PC-3 (cell line): ENCODE results near the gene CDKN2AIP. TPM values are rescaled to one million over a fixed set of nuclear protein-coding genes. Genes with fewer than 3 reads are reported as not detected.
A peak's percentile ranks its signal among the peaks of the same experiment; 100 is the strongest.

Experiments used
- ATAC-seq: fragments of 200-7000 bp; cut with Tn5 transposase; 2 replicates; pipeline ENCODE4 v1.9.1; 2020; ENCODE audit warnings: mild to moderate bottlenecking, moderate library complexity
- BruUV-seq: library from RNA; stranded (reverse); fragments of 400-500 nt; replicated peaks from 2 replicates; lab custom pipeline; 2021; lab: Mats Ljungman, UMichigan
- CTCF ChIA-PET: fragments of 300-600 bp; sonication (Branson Sonifier 250); formaldehyde crosslinking; loops from one replicate; lab custom pipeline; 2022; ENCODE audit warnings: antibody characterized with exemption; lab: Charles Lee
- POLR2A ChIA-PET: fragments of 300-600 bp; sonication (Branson Sonifier 250); formaldehyde crosslinking; loops from one replicate; lab custom pipeline; 2022; ENCODE audit warnings: antibody characterized with exemption; ENCODE audit not compliant: unreplicated experiment; lab: Charles Lee
- DNase-seq: peaks from one replicate; pipeline ENCODE4 v3.0.0-alpha.2; 2015
- H2AFZ ChIP-seq: fragments of 300-600 bp; sonication (generic); 2 replicates; pipeline ENCODE4 v1.6.0; 2016; ENCODE audit warnings: antibody characterized with exemption, low read length
- H3F3A ChIP-seq: fragments of 300-600 bp; sonication (generic); one replicate; pipeline ENCODE4 v1.6.0; 2017; ENCODE audit warnings: antibody characterized with exemption, low read length, control low read depth, mild to moderate bottlenecking; ENCODE audit not compliant: unreplicated experiment
- H3K27ac ChIP-seq: fragments of 300-600 bp; sonication (generic); 2 replicates; pipeline ENCODE4 v1.5.1; 2016; ENCODE audit warnings: mild to moderate bottlenecking, low read length
- H3K27me3 ChIP-seq: fragments of 300-600 bp; sonication (generic); 2 replicates; pipeline ENCODE4 v1.6.1; 2016; ENCODE audit warnings: low read length, mixed read lengths
- H3K36me3 ChIP-seq: fragments of 300-600 bp; sonication (generic); 2 replicates; pipeline ENCODE4 v1.6.1; 2016; ENCODE audit warnings: low read depth, mixed run types, low read length, mixed read lengths
- H3K4me1 ChIP-seq: fragments of 300-600 bp; sonication (generic); 2 replicates; pipeline ENCODE4 v1.5.1; 2016; ENCODE audit warnings: low read length; ENCODE audit not compliant: insufficient read depth
- H3K4me2 ChIP-seq: fragments of 300-600 bp; sonication (generic); 2 replicates; pipeline ENCODE4 v1.6.0; 2016; ENCODE audit warnings: low read length
- H3K4me3 ChIP-seq: fragments of 300-600 bp; sonication (generic); 2 replicates; pipeline ENCODE4 v1.5.1; 2016; ENCODE audit warnings: mild to moderate bottlenecking, low read length, mixed read lengths
- H3K79me2 ChIP-seq: fragments of 300-600 bp; sonication (generic); 2 replicates; pipeline ENCODE4 v1.6.1; 2017; ENCODE audit warnings: low read length, mixed read lengths
- H3K9ac ChIP-seq: fragments of 300-600 bp; sonication (generic); 2 replicates; pipeline ENCODE4 v1.6.0; 2016; ENCODE audit warnings: mild to moderate bottlenecking, low read length
- H3K9me2 ChIP-seq: fragments of 300-600 bp; sonication (generic); replicated peaks from 2 replicates; pipeline ENCODE4 v1.6.1; 2016; ENCODE audit warnings: mixed run types, low read length, mixed read lengths
- H3K9me3 ChIP-seq: fragments of 300-600 bp; sonication (generic); 2 replicates; pipeline ENCODE4 v1.6.1; 2016; ENCODE audit warnings: low read length, mixed read lengths
- H4K20me1 ChIP-seq: fragments of 300-600 bp; sonication (generic); 2 replicates; pipeline ENCODE4 v1.6.1; 2016; ENCODE audit warnings: low read length, mixed read lengths
- CTCF ChIP-seq: fragments of 300-600 bp; sonication (generic); conservative IDR thresholded peaks from 2 replicates; pipeline ENCODE4 v1.5.1; 2017; ENCODE audit warnings: antibody characterized with exemption, low read depth, mild to moderate bottlenecking, low read length
- EZH2 ChIP-seq: fragments of 300-600 bp; sonication (generic); IDR thresholded peaks from one replicate; pipeline ENCODE4 v1.6.1; 2017; ENCODE audit warnings: antibody characterized with exemption, mild to moderate bottlenecking, low read length; ENCODE audit not compliant: unreplicated experiment
- EZH2phosphoT487 ChIP-seq: fragments of 300-600 bp; sonication (generic); IDR thresholded peaks from 2 replicates; pipeline ENCODE4 v1.6.1; 2018; ENCODE audit warnings: mild to moderate bottlenecking, antibody characterized with exemption, low read length, borderline replicate concordance
- intact Hi-C: fragments of 100-400 bp; cut with micrococcal nuclease; formaldehyde crosslinking; loops from 2 replicates; pipeline ENCODE4 v1.9.0; 2023
- total RNA-seq: library from RNA; depleted of rRNA; stranded (reverse); fragments of >200 nt; gene quantifications from 2 replicates; pipeline ENCODE4 v1.2.3, GENCODE V29; 2014

The CDKN2AIP gene
- total RNA-seq, 1 experiment from 2014 or later, result 31.5 TPM

- POLR2A ChIA-PET, result interaction anchor here (1.0 kb wide), 1 partner anchor 30 kb away, joined by 3 read pairs; no protein-coding TSS in a partner anchor
- Histone ChIP-seq H3K27me3 (no peaks in the 10 kb centered on the region), H4K20me1 (no peaks in the 10 kb centered on the region), H3K79me2 (no peaks in the 10 kb centered on the region), H3K27ac (peak overlapping the region; percentile 99), H3K36me3 (no peaks in the 10 kb centered on the region), H3K4me1 (peaks cover 31% of the 10 kb centered on the region), H3F3A (no peaks in the 10 kb centered on the region), H3K9me3 (no peaks in the 10 kb centered on the region), H3K4me2 (peak overlapping the region; percentile 55), H3K9ac (peak overlapping the region; percentile 80), H3K9me2 (no peaks in the 10 kb centered on the region), H3K4me3 (peak overlapping the region; percentile 5), H2AFZ (no peak overlapping the region)
- ATAC-seq, result peak; percentile 8; the same call in 1 of the 2 replicates
- no TSS peak for BruUV-seq
- TF ChIP-seq CTCF (no peak), EZH2 (no peak), EZH2phosphoT487 (no peak)
- DNase-seq, result peak; percentile 40
- intact Hi-C loops, result no loop called here
- CTCF ChIA-PET, result interaction anchor here (0.7 kb wide), 1 partner anchor 1265 kb away, joined by 3 read pairs; the partner anchor contains the start of gene CENPU
These were observed 24.8 kb downstream of the CDKN2AIP start for GRCh38 chr4:183469285-183469684.

- ATAC-seq, result peak; percentile 79
- no peak for TF ChIP-seq EZH2
- TF ChIP-seq EZH2phosphoT487, result no peak
- TF ChIP-seq CTCF, result no peak
- no TSS peak for BruUV-seq
These were observed 25.5 kb downstream of the CDKN2AIP start for GRCh38 chr4:183469936-183470335.

GRCh38 chr4:183470821-183471220 lies 26.4 kb downstream of the CDKN2AIP start:
- Histone ChIP-seq H3K79me2 (no peaks in the 10 kb centered on the region), H3F3A (no peaks in the 10 kb centered on the region), H3K27ac (peak overlapping the region; percentile 99), H2AFZ (no peak overlapping the region), H3K4me2 (peak overlapping the region; percentile 41), H3K27me3 (no peaks in the 10 kb centered on the region), H3K36me3 (no peaks in the 10 kb centered on the region), H3K4me1 (peaks cover 31% of the 10 kb centered on the region), H3K4me3 (no peak overlapping the region), H3K9me3 (no peaks in the 10 kb centered on the region), H4K20me1 (no peaks in the 10 kb centered on the region), H3K9ac (peak overlapping the region; percentile 84), H3K9me2 (no peaks in the 10 kb centered on the region)
- DNase-seq (no peak), ATAC-seq (no peak)
- POLR2A ChIA-PET, result no interaction called here
- TF ChIP-seq EZH2 (no peak), CTCF (no peak), EZH2phosphoT487 (no peak)
- no TSS peak for BruUV-seq
- CTCF ChIA-PET, result no interaction called here
- intact Hi-C loops, result loop anchor here (5.0 to 10.0 kb wide), 3 partner anchors 166 to 696 kb away; no protein-coding TSS in a partner anchor

More at GRCh38 chr4:183469936-183470335, 25.5 kb downstream of the CDKN2AIP start:
- POLR2A ChIA-PET, result interaction anchor here (1.0 kb wide), 1 partner anchor 31 kb away, joined by 3 read pairs; no protein-coding TSS in a partner anchor
- CTCF ChIA-PET, result interaction anchor here (0.7 to 0.9 kb wide), 2 partner anchors 31 to 1264 kb away, joined by 3 to 4 read pairs; partner anchors contain the start of gene CENPU
- H3K27ac ChIP-seq, result peak overlapping the region; percentile 99
- H3K4me3 ChIP-seq, result no peak overlapping the region
- H3K9ac ChIP-seq, result peak overlapping the region; percentile 84
- no peaks in the 10 kb centered on the region for H4K20me1 ChIP-seq
- no peaks in the 10 kb centered on the region for H3K9me2 ChIP-seq
- no peaks in the 10 kb centered on the region for H3K9me3 ChIP-seq
- DNase-seq, result peak; percentile 90
- no peak overlapping the region for H2AFZ ChIP-seq
- peak overlapping the region; percentile 55 for H3K4me2 ChIP-seq
- no peaks in the 10 kb centered on the region for H3F3A ChIP-seq
- no peaks in the 10 kb centered on the region for H3K79me2 ChIP-seq
- H3K4me1 ChIP-seq, result peaks cover 31% of the 10 kb centered on the region
- intact Hi-C loops, result loop anchor here (5.0 to 10.0 kb wide), 3 partner anchors 167 to 697 kb away; no protein-coding TSS in a partner anchor
- no peaks in the 10 kb centered on the region for H3K36me3 ChIP-seq
- H3K27me3 ChIP-seq, result no peaks in the 10 kb centered on the region
